DND-41 (cell line): ENCODE data around the gene COL13A1.

Experiments used
- EZH2 ChIP-seq: IDR thresholded peaks from 3 replicates; pipeline ENCODE4 v1.6.1; 2012; ENCODE audit warnings: borderline replicate concordance, low read depth, mild to moderate bottlenecking, moderate library complexity, low read length, inconsistent platforms; ENCODE audit not compliant: severe bottlenecking
- TF ChIP-seq, protein P1 (sequence below): IDR thresholded peaks from 2 replicates; pipeline ENCODE4 v1.5.1; 2012; ENCODE audit warnings: borderline replicate concordance, low read length, moderate library complexity, mild to moderate bottlenecking; ENCODE audit not compliant: poor library complexity, severe bottlenecking; ENCODE audit errors: extremely low read depth

DNA sequence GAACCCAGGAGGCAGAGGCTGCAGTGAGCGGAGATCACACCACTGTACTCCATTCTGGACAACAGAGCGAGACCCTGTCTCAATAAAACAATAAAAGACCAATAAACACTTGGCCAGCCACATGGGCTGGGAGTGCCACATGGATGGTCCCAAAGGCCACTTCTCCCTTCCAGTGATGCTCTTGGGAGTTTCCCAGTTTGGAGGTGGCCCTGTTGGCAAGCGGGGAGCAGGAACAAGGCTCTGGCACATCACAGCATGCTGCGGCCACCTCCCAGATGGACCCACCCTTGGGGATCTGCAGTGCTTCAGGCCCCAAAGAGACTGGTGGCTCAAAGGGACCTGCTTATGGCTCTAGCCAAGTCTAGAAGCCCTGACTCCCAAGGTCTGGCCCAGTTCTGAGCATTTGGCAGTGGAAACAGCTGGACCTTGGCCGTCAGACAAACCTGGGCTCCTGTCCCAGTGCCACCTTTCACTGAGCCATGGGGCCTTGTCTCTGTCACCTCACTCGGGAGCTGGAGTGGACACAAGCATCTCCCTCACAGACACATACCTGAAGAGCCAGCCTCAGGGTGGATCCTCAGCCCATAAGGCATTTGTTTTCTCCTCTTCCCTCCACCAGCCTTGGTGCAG is 91.7 kb downstream of the COL13A1 start:
- TF ChIP-seq, protein P1, sequence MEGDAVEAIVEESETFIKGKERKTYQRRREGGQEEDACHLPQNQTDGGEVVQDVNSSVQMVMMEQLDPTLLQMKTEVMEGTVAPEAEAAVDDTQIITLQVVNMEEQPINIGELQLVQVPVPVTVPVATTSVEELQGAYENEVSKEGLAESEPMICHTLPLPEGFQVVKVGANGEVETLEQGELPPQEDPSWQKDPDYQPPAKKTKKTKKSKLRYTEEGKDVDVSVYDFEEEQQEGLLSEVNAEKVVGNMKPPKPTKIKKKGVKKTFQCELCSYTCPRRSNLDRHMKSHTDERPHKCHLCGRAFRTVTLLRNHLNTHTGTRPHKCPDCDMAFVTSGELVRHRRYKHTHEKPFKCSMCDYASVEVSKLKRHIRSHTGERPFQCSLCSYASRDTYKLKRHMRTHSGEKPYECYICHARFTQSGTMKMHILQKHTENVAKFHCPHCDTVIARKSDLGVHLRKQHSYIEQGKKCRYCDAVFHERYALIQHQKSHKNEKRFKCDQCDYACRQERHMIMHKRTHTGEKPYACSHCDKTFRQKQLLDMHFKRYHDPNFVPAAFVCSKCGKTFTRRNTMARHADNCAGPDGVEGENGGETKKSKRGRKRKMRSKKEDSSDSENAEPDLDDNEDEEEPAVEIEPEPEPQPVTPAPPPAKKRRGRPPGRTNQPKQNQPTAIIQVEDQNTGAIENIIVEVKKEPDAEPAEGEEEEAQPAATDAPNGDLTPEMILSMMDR = no peak
- TF ChIP-seq EZH2 = no peak
